Naive thymus-derived CD8-positive, alpha-beta T cell (primary cell): ENCODE data around the gene PASK. TPM values are rescaled to one million over a fixed set of nuclear protein-coding genes. Genes with fewer than 3 reads are reported as not detected.
A peak's percentile ranks its signal among the peaks of the same experiment; 100 is the strongest.

Experiments used
- ATAC-seq, 2 donors: fragments of 150-1000 bp; cut with Tn5 transposase in 1 of 2; sonication (Bioruptor Pico), chemical (Tn5 transposase) in 1 of 2; 1 replicate in 1 of 2; 2 replicates in 1 of 2; pipeline ENCODE4 v1.10.0; 2021; ENCODE audit warnings: mild to moderate bottlenecking in 2 of 2, moderate library complexity in 2 of 2
- POLR2A ChIA-PET: fragments of 350-600 bp; sonication (Branson Sonifier 250); formaldehyde crosslinking; loops from one replicate; lab custom pipeline; 2021; ENCODE audit warnings: antibody characterized with exemption; lab: Charles Lee
- DNase-seq, 10 donors: peaks; one replicate each; pipeline versions ENCODE4 v3.0.0 to v3.0.0-alpha.2; 2020 to 2022
- H3K27ac Mint-ChIP-seq, 10 donors: one replicate each; pipeline ENCODE4 v1.8.0; 2020 to 2022; ENCODE audit warnings: mild to moderate bottlenecking in 10 of 10, mixed read lengths in 10 of 10, moderate library complexity in 4 of 10, inconsistent platforms in 1 of 10
- H3K27me3 Mint-ChIP-seq, 5 donors: one replicate each; pipeline ENCODE4 v1.8.0; 2021 to 2022; ENCODE audit warnings: mixed read lengths in 5 of 5
- H3K36me3 Mint-ChIP-seq, 3 donors: one replicate each; pipeline ENCODE4 v1.8.0; 2020 to 2022; ENCODE audit warnings: mixed read lengths in 3 of 3, mild to moderate bottlenecking in 2 of 3, inconsistent platforms in 1 of 3
- H3K4me1 Mint-ChIP-seq, 4 donors: one replicate each; pipeline ENCODE4 v1.8.0; 2021 to 2022; ENCODE audit warnings: mixed read lengths in 4 of 4
- H3K4me3 Mint-ChIP-seq, 10 donors: one replicate each; pipeline ENCODE4 v1.8.0; 2020 to 2022; ENCODE audit warnings: mild to moderate bottlenecking in 10 of 10, mixed read lengths in 10 of 10, moderate library complexity in 6 of 10, inconsistent platforms in 1 of 10
- H3K9me3 Mint-ChIP-seq, 9 donors: one replicate each; pipeline ENCODE4 v1.8.0; 2020 to 2022; ENCODE audit warnings: mixed read lengths in 9 of 9, mild to moderate bottlenecking in 3 of 9, inconsistent platforms in 1 of 9, moderate library complexity in 1 of 9
- polyA plus RNA-seq, 3 donors: library from polyadenylated mRNA; unstranded; fragments of 300-500 nt; fragmentation: Illumina TruSeq; gene quantifications; one replicate each; pipeline ENCODE4 v1.2.3, GENCODE V29; 2021
- total RNA-seq, 8 experiments: library from RNA in 2 of 8; stranded (reverse) in 2 of 8; gene quantifications; one replicate each; pipeline ENCODE4 v1.2.3 and lab custom pipeline; 2021 to 2026

The PASK gene
- total and polyA plus RNA-seq, 5 experiments from 2014 or later = 68.3 to 574 (median 78.7) TPM

- ATAC-seq (no peak), DNase-seq (peak in 1 of 10 donors; percentile 13)
- POLR2A ChIA-PET = interaction anchor here (1.2 kb wide), 1 partner anchor 15 kb away, joined by 4 read pairs; no protein-coding TSS in a partner anchor
- Mint-ChIP-seq H3K36me3 (peaks cover 0 to 29% (median 0%) of the 10 kb centered on the region in 3 donors), H3K4me3 (no peak overlapping the region), H3K27me3 (no peaks in the 10 kb centered on the region), H3K27ac (peak overlapping the region in 2 of 10 donors; percentile 74 to 83), H3K4me1 (peaks cover 0 to 13% (median 3%) of the 10 kb centered on the region in 4 donors), H3K9me3 (no peaks in the 10 kb centered on the region)
Measured at GRCh38 chr2:241071677-241072111, 77.6 kb downstream of the PASK start.

GRCh38 chr2:241070811-241071676, 78.2 kb downstream of the PASK start:
- DNase-seq = peak in 1 of 10 donors; percentile 17
- peak overlapping the region in 1 of 10 donors; percentile 86 for H3K27ac Mint-ChIP-seq
- peaks cover 0 to 29% (median 0%) of the 10 kb centered on the region in 3 donors for H3K36me3 Mint-ChIP-seq
- H3K4me3 Mint-ChIP-seq = no peak overlapping the region
- POLR2A ChIA-PET = interaction anchor here (1.2 kb wide), 1 partner anchor 16 kb away, joined by 4 read pairs; no protein-coding TSS in a partner anchor
- H3K4me1 Mint-ChIP-seq = peaks cover 0 to 17% (median 4%) of the 10 kb centered on the region in 4 donors
- H3K27me3 Mint-ChIP-seq = no peaks in the 10 kb centered on the region
- H3K9me3 Mint-ChIP-seq = no peaks in the 10 kb centered on the region
- no peak for ATAC-seq

- Mint-ChIP-seq H3K4me1 (peaks cover 0 to 19% (median 4%) of the 10 kb centered on the region in 4 donors), H3K27ac (peak overlapping the region in 1 of 10 donors; percentile 86), H3K4me3 (no peak overlapping the region), H3K9me3 (no peaks in the 10 kb centered on the region), H3K27me3 (no peaks in the 10 kb centered on the region), H3K36me3 (peaks cover 0 to 24% (median 0%) of the 10 kb centered on the region in 3 donors)
- DNase-seq = no peak
- ATAC-seq = no peak
- POLR2A ChIA-PET = no interaction called here
Measured at GRCh38 chr2:241070361-241070760, 78.9 kb downstream of the PASK start.

- no peak for ATAC-seq
- H3K36me3 Mint-ChIP-seq = peaks cover 0 to 19% (median 0%) of the 10 kb centered on the region in 3 donors
- H3K27ac Mint-ChIP-seq = no peak overlapping the region
- no peak for DNase-seq
- H3K9me3 Mint-ChIP-seq = no peaks in the 10 kb centered on the region
- no peak overlapping the region for H3K4me3 Mint-ChIP-seq
- no peaks in the 10 kb centered on the region for H3K27me3 Mint-ChIP-seq
- H3K4me1 Mint-ChIP-seq = peaks cover 0 to 19% (median 4%) of the 10 kb centered on the region in 4 donors
- POLR2A ChIA-PET = no interaction called here
Measured at GRCh38 chr2:241069821-241070281, 79.4 kb downstream of the PASK start.

- POLR2A ChIA-PET = interaction anchor here (0.5 to 1.2 kb wide), 4 partner anchors 40 to 616 kb away, joined by 3 to 5 read pairs (median 4); no protein-coding TSS in a partner anchor
- peaks cover 0 to 12% (median 0%) of the 10 kb centered on the region in 3 donors for H3K36me3 Mint-ChIP-seq
- H3K27me3 Mint-ChIP-seq = no peaks in the 10 kb centered on the region
- ATAC-seq (no peak), DNase-seq (peak in 1 of 10 donors; percentile 9)
- H3K27ac Mint-ChIP-seq = peak overlapping the region in 3 of 10 donors; percentile 7 to 38 (median 28)
- no peaks in the 10 kb centered on the region for H3K9me3 Mint-ChIP-seq
- H3K4me1 Mint-ChIP-seq = peaks cover 0 to 22% (median 6%) of the 10 kb centered on the region in 4 donors
- no peak overlapping the region for H3K4me3 Mint-ChIP-seq
Measured at GRCh38 chr2:241068942-241069810, 80.1 kb downstream of the PASK start.

GRCh38 chr2:241068136-241068941, 80.9 kb downstream of the PASK start:
- Mint-ChIP-seq H3K9me3 (no peaks in the 10 kb centered on the region), H3K4me1 (peaks cover 0 to 30% (median 8%) of the 10 kb centered on the region in 4 donors), H3K27me3 (no peaks in the 10 kb centered on the region), H3K4me3 (no peak overlapping the region), H3K27ac (peak overlapping the region in 3 of 10 donors; percentile 7 to 28 (median 24)), H3K36me3 (peaks cover 0 to 12% (median 0%) of the 10 kb centered on the region in 3 donors)
- POLR2A ChIA-PET = interaction anchor here (0.6 to 1.2 kb wide), 2 partner anchors 39 to 67 kb away, joined by 3 read pairs; no protein-coding TSS in a partner anchor
- ATAC-seq (no peak), DNase-seq (no peak)

- Mint-ChIP-seq H3K9me3 (no peaks in the 10 kb centered on the region), H3K27ac (no peak overlapping the region), H3K27me3 (no peaks in the 10 kb centered on the region), H3K4me1 (peaks cover 0 to 30% (median 11%) of the 10 kb centered on the region in 4 donors), H3K4me3 (no peak overlapping the region), H3K36me3 (peaks cover 0 to 12% (median 0%) of the 10 kb centered on the region in 3 donors)
- DNase-seq (peak in 1 of 10 donors; percentile 10), ATAC-seq (no peak)
- POLR2A ChIA-PET = no interaction called here
Measured at GRCh38 chr2:241067501-241068135, 81.7 kb downstream of the PASK start.

GRCh38 chr2:241066893-241067341, 82.4 kb downstream of the PASK start:
- Mint-ChIP-seq H3K4me3 (no peak overlapping the region), H3K27me3 (no peaks in the 10 kb centered on the region), H3K9me3 (no peaks in the 10 kb centered on the region), H3K27ac (no peak overlapping the region), H3K36me3 (peaks cover 0 to 12% (median 0%) of the 10 kb centered on the region in 3 donors), H3K4me1 (peaks cover 0 to 24% (median 13%) of the 10 kb centered on the region in 4 donors)
- no peak for ATAC-seq
- POLR2A ChIA-PET = no interaction called here
- no peak for DNase-seq

GRCh38 chr2:241066171-241066892, 82.9 kb downstream of the PASK start:
- H3K36me3 Mint-ChIP-seq = peaks cover 0 to 10% (median 0%) of the 10 kb centered on the region in 3 donors
- H3K27me3 Mint-ChIP-seq = no peaks in the 10 kb centered on the region
- H3K4me1 Mint-ChIP-seq = peaks cover 0 to 24% (median 13%) of the 10 kb centered on the region in 4 donors
- H3K4me3 Mint-ChIP-seq = peak overlapping the region in 1 of 10 donors; percentile 33
- H3K27ac Mint-ChIP-seq = peak overlapping the region in 1 of 10 donors; percentile 71
- POLR2A ChIA-PET = interaction anchor here (1.0 to 1.4 kb wide), 2 partner anchors 23 to 83 kb away, joined by 4 read pairs; no protein-coding TSS in a partner anchor
- no peak for ATAC-seq
- H3K9me3 Mint-ChIP-seq = no peaks in the 10 kb centered on the region
- no peak for DNase-seq

GRCh38 chr2:241065355-241065803, 83.9 kb downstream of the PASK start:
- Mint-ChIP-seq H3K27ac (peak overlapping the region in 2 of 10 donors; percentile 52 to 63), H3K9me3 (no peaks in the 10 kb centered on the region), H3K4me3 (peak overlapping the region in 1 of 10 donors; percentile 74), H3K27me3 (no peaks in the 10 kb centered on the region), H3K4me1 (peaks cover 0 to 19% (median 11%) of the 10 kb centered on the region in 4 donors), H3K36me3 (peaks cover 0 to 6% (median 0%) of the 10 kb centered on the region in 3 donors)
- POLR2A ChIA-PET = interaction anchor here (0.6 to 1.4 kb wide), 3 partner anchors 24 to 82 kb away, joined by 4 to 7 read pairs (median 4); no protein-coding TSS in a partner anchor
- ATAC-seq (no peak), DNase-seq (no peak)
